ENCODE measurements around the gene CEBPZOS.
A peak's percentile ranks its signal among the peaks of the same experiment; 100 is the strongest.
"Not testable (repeated sequence)": the region's sequence is repeated elsewhere in the genome, so short reads cannot be mapped to it uniquely, and the experiment has no call there.

Gene CEBPZOS

GRCh38 chr2:37191747-37192146, 4.5 kb upstream of the CEBPZOS start:
- DNase-seq: no peak

- DNase-seq: no peak
These were observed 3.7 kb upstream of the CEBPZOS start for GRCh38 chr2:37192551-37192950.

GRCh38 chr2:37195862-37196319, 405 bp upstream of the CEBPZOS start:
- not testable (repeated sequence) for DNase-seq

- no peak for DNase-seq
These were observed 2.4 kb downstream of the CEBPZOS start for GRCh38 chr2:37198681-37199065.

GRCh38 chr2:37201208-37201607, 4.9 kb downstream of the CEBPZOS start:
- DNase-seq: no peak

- peak; percentile 64 for DNase-seq
These were observed 5.5 kb downstream of the CEBPZOS start for GRCh38 chr2:37201766-37202165.

GRCh38 chr2:37203708-37204107, 7.4 kb downstream of the CEBPZOS start:
- DNase-seq: no peak

- not testable (repeated sequence) for DNase-seq
These were observed 8.9 kb downstream of the CEBPZOS start for GRCh38 chr2:37205071-37205661.

GRCh38 chr2:37205689-37206341, 9.5 kb downstream of the CEBPZOS start:
- no peak for DNase-seq

GRCh38 chr2:37206760-37207159, 10.5 kb downstream of the CEBPZOS start:
- not testable (repeated sequence) for DNase-seq

GRCh38 chr2:37211212-37211611, 14.9 kb downstream of the CEBPZOS start:
- no peak for DNase-seq

- no peak for DNase-seq
These were observed 15.6 kb downstream of the CEBPZOS start for GRCh38 chr2:37211939-37212338.

- no peak for DNase-seq
These were observed 19.0 kb downstream of the CEBPZOS start for GRCh38 chr2:37215250-37215649.

GRCh38 chr2:37219046-37219445, 22.8 kb downstream of the CEBPZOS start:
- DNase-seq: no peak

- DNase-seq: no peak
These were observed 26.8 kb downstream of the CEBPZOS start for GRCh38 chr2:37223131-37223530.

GRCh38 chr2:37224063-37224462, 27.8 kb downstream of the CEBPZOS start:
- DNase-seq: no peak

GRCh38 chr2:37225129-37225528, 28.8 kb downstream of the CEBPZOS start:
- not testable (repeated sequence) for DNase-seq

GRCh38 chr2:37226863-37227262, 30.6 kb downstream of the CEBPZOS start:
- DNase-seq: no peak

GRCh38 chr2:37228788-37229187, 32.5 kb downstream of the CEBPZOS start:
- no peak for DNase-seq

- DNase-seq: no peak
These were observed 34.3 kb downstream of the CEBPZOS start for GRCh38 chr2:37230581-37230980.

GRCh38 chr2:37231241-37232130, 35.2 kb downstream of the CEBPZOS start, which contains the start of the genes CEBPZ and NDUFAF7:
TSS of gene CEBPZ (minus strand) at chr2:37231596. CDS start at chr2:37231567, 29 bp downstream.
TSS of gene NDUFAF7 (plus strand) at chr2:37231658. CDS start at chr2:37231706, 48 bp downstream.
- DNase-seq: peak; percentile 69

GRCh38 chr2:37232131-37232933, 36.0 kb downstream of the CEBPZOS start:
- peak; percentile 4 for DNase-seq

- DNase-seq: no peak
These were observed 47.1 kb downstream of the CEBPZOS start for GRCh38 chr2:37243435-37243834.
